Prostate gland (tissue), 2 donors: Measurements from ENCODE around the gene SUGCT.

ENCODE experiments used
- POLR2AphosphoS5 ChIP-seq: sonication (generic); formaldehyde crosslinking; IDR thresholded peaks from one replicate; pipeline ENCODE4 v1.6.1; 2017; ENCODE audit warnings: antibody characterized with exemption
- TF ChIP-seq, protein P1 (sequence below), 4 experiments: fragments of 200-600 bp in 2 of 4; fragments of 450-650 bp in 2 of 4; sonication (generic) in 2 of 4; IDR thresholded peaks; 1 replicate in 3 of 4; 2 replicates in 1 of 4; pipeline ENCODE4 v1.5.1; 2016 to 2019; ENCODE audit warnings: antibody characterized with exemption in 4 of 4, mild to moderate bottlenecking in 2 of 4, moderate library complexity in 2 of 4

DNA sequence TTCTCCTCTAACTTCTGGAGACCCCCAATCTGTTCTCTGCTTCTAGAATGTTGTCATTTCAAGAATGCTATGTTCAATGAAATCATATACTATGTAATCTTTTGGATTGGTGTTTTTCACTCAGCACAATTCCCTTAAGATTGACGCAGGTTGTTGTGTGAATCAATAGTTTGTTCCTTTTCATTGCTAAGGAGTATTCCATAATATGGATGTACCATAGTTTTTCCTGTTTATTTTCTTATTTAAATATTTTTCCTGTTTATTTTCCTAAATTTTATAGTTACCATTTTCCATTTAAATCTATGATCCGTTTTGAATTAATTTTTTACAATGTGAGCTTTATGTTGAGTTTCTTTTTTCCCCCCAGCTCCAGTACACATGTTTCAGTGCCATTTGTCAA, 604.5 kb downstream of the SUGCT start:
- TF ChIP-seq, protein P1, sequence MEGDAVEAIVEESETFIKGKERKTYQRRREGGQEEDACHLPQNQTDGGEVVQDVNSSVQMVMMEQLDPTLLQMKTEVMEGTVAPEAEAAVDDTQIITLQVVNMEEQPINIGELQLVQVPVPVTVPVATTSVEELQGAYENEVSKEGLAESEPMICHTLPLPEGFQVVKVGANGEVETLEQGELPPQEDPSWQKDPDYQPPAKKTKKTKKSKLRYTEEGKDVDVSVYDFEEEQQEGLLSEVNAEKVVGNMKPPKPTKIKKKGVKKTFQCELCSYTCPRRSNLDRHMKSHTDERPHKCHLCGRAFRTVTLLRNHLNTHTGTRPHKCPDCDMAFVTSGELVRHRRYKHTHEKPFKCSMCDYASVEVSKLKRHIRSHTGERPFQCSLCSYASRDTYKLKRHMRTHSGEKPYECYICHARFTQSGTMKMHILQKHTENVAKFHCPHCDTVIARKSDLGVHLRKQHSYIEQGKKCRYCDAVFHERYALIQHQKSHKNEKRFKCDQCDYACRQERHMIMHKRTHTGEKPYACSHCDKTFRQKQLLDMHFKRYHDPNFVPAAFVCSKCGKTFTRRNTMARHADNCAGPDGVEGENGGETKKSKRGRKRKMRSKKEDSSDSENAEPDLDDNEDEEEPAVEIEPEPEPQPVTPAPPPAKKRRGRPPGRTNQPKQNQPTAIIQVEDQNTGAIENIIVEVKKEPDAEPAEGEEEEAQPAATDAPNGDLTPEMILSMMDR (IDR thresholded peaks at IDR 0.05): no peak
- TF ChIP-seq POLR2AphosphoS5: no peak
